Stimulated activated CD4-positive, alpha-beta T cell treated with anti-CD3 and anti-CD28 coated beads, Interleukin-1b, Interleukin-23, amount 100 ng/mL, for 24 hours (primary cell): ENCODE data around the gene POLR3H.

ENCODE experiments used
- DNase-seq, 4 experiments: peaks; one replicate each; pipeline ENCODE4 v3.0.0-alpha.2; 2020; ENCODE audit warnings: low read depth in 4 of 4, low spot score in 1 of 4

POLR3H gene

GRCh38 chr22:41488076-41488475 is 56.2 kb downstream of the POLR3H start:
- DNase-seq = no peak

GRCh38 chr22:41487037-41487935 is 57.0 kb downstream of the POLR3H start:
- no peak for DNase-seq

GRCh38 chr22:41485033-41485432 is 59.2 kb downstream of the POLR3H start:
- DNase-seq = no peak

GRCh38 chr22:41482319-41482935 is 61.8 kb downstream of the POLR3H start:
- no peak for DNase-seq

GRCh38 chr22:41481925-41482318 is 62.3 kb downstream of the POLR3H start:
- DNase-seq = no peak

GRCh38 chr22:41481131-41481830 is 63.0 kb downstream of the POLR3H start:
- DNase-seq = no peak

- DNase-seq = no peak
Measured at GRCh38 chr22:41480397-41480735, 63.9 kb downstream of the POLR3H start.

- no peak for DNase-seq
Measured at GRCh38 chr22:41479671-41480396, 64.4 kb downstream of the POLR3H start.

GRCh38 chr22:41478891-41479521 is 65.3 kb downstream of the POLR3H start:
- DNase-seq = no peak

GRCh38 chr22:41478473-41478872 is 65.8 kb downstream of the POLR3H start:
- no peak for DNase-seq
